ENCODE results near the gene NSG1. TPM values are rescaled to one million over a fixed set of nuclear protein-coding genes. Genes with fewer than 3 reads are reported as not detected.
"Not testable (repeated sequence)": the region's sequence is repeated elsewhere in the genome, so short reads cannot be mapped to it uniquely, and the experiment has no call there.

NSG1 gene
- total RNA-seq, 2 donors from 2014 or later: 0.42 to 0.57 TPM

- intact Hi-C loops (cut with DNase I): no loop called here
- DNase-seq (ENCODE audit: low spot score): no peak
These were observed 70.1 kb downstream of the NSG1 start for GRCh38 chr4:4456816-4457578.

GRCh38 chr4:4457803-4458553 lies 71.1 kb downstream of the NSG1 start:
- no peak for DNase-seq (ENCODE audit: low spot score)
- intact Hi-C loops (cut with DNase I): no loop called here

GRCh38 chr4:4459181-4459580 lies 72.3 kb downstream of the NSG1 start:
- intact Hi-C loops (cut with DNase I): no loop called here
- no peak for DNase-seq (ENCODE audit: low spot score)

- DNase-seq (ENCODE audit: low spot score): no peak
- intact Hi-C loops (cut with DNase I): no loop called here
These were observed 73.9 kb downstream of the NSG1 start for GRCh38 chr4:4460759-4461158.

- no peak for DNase-seq (ENCODE audit: low spot score)
- intact Hi-C loops (cut with DNase I): no loop called here
These were observed 74.3 kb downstream of the NSG1 start for GRCh38 chr4:4461178-4461577.

GRCh38 chr4:4461850-4462249 lies 74.9 kb downstream of the NSG1 start:
- DNase-seq (ENCODE audit: low spot score): no peak
- intact Hi-C loops (cut with DNase I): no loop called here

GRCh38 chr4:4462970-4463369 lies 76.1 kb downstream of the NSG1 start:
- intact Hi-C loops (cut with DNase I): no loop called here
- no peak for DNase-seq (ENCODE audit: low spot score)

- DNase-seq (ENCODE audit: low spot score); intact Hi-C loops (cut with DNase I): not testable (repeated sequence)
These were observed 78.3 kb downstream of the NSG1 start for GRCh38 chr4:4465238-4465637.

Other genes with a start within 250 kb of the NSG1 start
- not detected for gene OTOP1, start 160.2 kb upstream of the NSG1 start, total RNA-seq
- gene TMEM128, start 138.9 kb upstream of the NSG1 start, total RNA-seq: 10 to 100 TPM; 15.6 to 19.1 TPM
- gene LYAR, start 96.9 kb upstream of the NSG1 start, total RNA-seq: 10 to 100 TPM in 1 of 2 donors, 1 to 10 TPM in 1; 8.4 to 14.1 TPM
- 1 to 10 TPM; 4.8 to 8.7 TPM for gene ZBTB49, start 96.9 kb upstream of the NSG1 start, total RNA-seq
- gene STX18, start 154.9 kb downstream of the NSG1 start, total RNA-seq: 10 to 100 TPM; 18.7 to 19.5 TPM

Measured in posterior vena cava (tissue), 2 donors.